HG03457 (cell line): ENCODE data around the gene CPAMD8.
"Not testable (repeated sequence)": the region's sequence is repeated elsewhere in the genome, so short reads cannot be mapped to it uniquely, and the experiment has no call there.

Experiments
- ATAC-seq: cut with Tn5 transposase; IDR thresholded peaks from one replicate; pipeline ENCODE4 v1.9.1; 2021; ENCODE audit warnings: moderate number of reproducible peaks; ENCODE audit not compliant: unreplicated experiment

Gene CPAMD8

GRCh38 chr19:16949496-16950023 lies 77.0 kb downstream of the CPAMD8 start:
- no peak for ATAC-seq

GRCh38 chr19:16946951-16947940 lies 79.4 kb downstream of the CPAMD8 start:
- no peak for ATAC-seq

- no peak for ATAC-seq
Measured at GRCh38 chr19:16945762-16946465, 80.7 kb downstream of the CPAMD8 start.

- ATAC-seq: no peak
Measured at GRCh38 chr19:16945364-16945714, 81.3 kb downstream of the CPAMD8 start.

GRCh38 chr19:16944626-16945363 lies 81.8 kb downstream of the CPAMD8 start:
- no peak for ATAC-seq

- no peak for ATAC-seq
Measured at GRCh38 chr19:16943942-16944625, 82.5 kb downstream of the CPAMD8 start.

GRCh38 chr19:16943090-16943489 lies 83.5 kb downstream of the CPAMD8 start:
- ATAC-seq: not testable (repeated sequence)

GRCh38 chr19:16942583-16942982 lies 84.0 kb downstream of the CPAMD8 start:
- no peak for ATAC-seq

GRCh38 chr19:16940626-16941025 lies 86.0 kb downstream of the CPAMD8 start:
- no peak for ATAC-seq

GRCh38 chr19:16940063-16940462 lies 86.5 kb downstream of the CPAMD8 start:
- ATAC-seq: not testable (repeated sequence)

GRCh38 chr19:16938211-16938610 lies 88.4 kb downstream of the CPAMD8 start:
- ATAC-seq: no peak

- not testable (repeated sequence) for ATAC-seq
Measured at GRCh38 chr19:16937796-16938195, 88.8 kb downstream of the CPAMD8 start.

GRCh38 chr19:16936901-16937300 lies 89.7 kb downstream of the CPAMD8 start:
- ATAC-seq: no peak

GRCh38 chr19:16934489-16934888 lies 92.1 kb downstream of the CPAMD8 start:
- ATAC-seq: no peak

GRCh38 chr19:16931306-16931705 lies 95.3 kb downstream of the CPAMD8 start:
- ATAC-seq: no peak

GRCh38 chr19:16930753-16931152 lies 95.9 kb downstream of the CPAMD8 start:
- no peak for ATAC-seq

GRCh38 chr19:16928916-16929315 lies 97.7 kb downstream of the CPAMD8 start:
- ATAC-seq: no peak

GRCh38 chr19:16928351-16928750 lies 98.3 kb downstream of the CPAMD8 start:
- no peak for ATAC-seq

GRCh38 chr19:16927883-16928282 lies 98.7 kb downstream of the CPAMD8 start:
- ATAC-seq: no peak

- no peak for ATAC-seq
Measured at GRCh38 chr19:16922949-16923348, 103.7 kb downstream of the CPAMD8 start.

- no peak for ATAC-seq
Measured at GRCh38 chr19:16922592-16922934, 104.0 kb downstream of the CPAMD8 start.
